Activated CD8-positive, alpha-beta memory T cell treated with anti-CD3 and anti-CD28 coated beads, Interleukin-2, amount 50 U/mL, for 1 hour (primary cell): ENCODE data around the gene MAP3K5.

ENCODE experiments used
- DNase-seq: peaks from one replicate; pipeline ENCODE4 v3.0.0-alpha.2; 2020; ENCODE audit errors: extremely low read depth

Gene MAP3K5

DNA sequence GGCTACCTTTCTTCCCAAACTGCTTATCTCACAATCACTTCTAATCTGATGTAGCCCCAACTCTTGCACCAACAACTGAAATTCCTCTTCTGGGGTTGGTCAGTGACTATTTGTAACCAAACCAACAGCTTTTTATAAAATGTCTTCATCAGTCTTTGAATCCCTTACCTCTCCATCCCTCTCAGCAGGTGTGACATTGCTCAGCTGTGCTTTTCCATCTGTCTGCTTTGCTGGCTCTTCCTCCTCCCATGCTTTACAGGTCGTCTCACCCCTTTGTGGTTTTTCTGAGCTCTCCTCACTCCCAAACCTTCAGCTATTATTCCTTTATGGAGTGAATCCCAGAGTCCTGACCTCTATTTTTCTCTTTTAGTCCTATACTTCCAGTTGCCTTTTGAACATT lies 248.0 kb downstream of the MAP3K5 start:
- DNase-seq: no peak

DNA sequence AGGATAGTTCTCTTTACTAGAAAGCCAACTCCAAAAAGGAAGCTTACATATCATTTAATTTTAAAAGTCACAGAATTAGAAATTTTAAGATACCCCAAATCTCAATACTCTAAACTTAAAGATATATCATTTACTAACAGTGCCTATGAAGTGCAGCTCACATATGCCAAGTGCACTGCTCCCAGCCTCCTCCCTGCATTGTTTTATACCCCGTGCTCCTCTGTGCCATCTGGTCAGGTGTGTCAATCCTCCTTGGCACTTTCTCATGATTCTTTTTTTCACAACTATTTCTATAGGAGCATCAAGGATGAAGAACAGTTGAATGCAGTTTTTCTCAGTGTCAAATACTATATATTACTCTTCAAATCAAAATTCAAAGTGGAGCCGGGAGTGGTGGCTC lies 250.9 kb downstream of the MAP3K5 start:
- no peak for DNase-seq

DNA sequence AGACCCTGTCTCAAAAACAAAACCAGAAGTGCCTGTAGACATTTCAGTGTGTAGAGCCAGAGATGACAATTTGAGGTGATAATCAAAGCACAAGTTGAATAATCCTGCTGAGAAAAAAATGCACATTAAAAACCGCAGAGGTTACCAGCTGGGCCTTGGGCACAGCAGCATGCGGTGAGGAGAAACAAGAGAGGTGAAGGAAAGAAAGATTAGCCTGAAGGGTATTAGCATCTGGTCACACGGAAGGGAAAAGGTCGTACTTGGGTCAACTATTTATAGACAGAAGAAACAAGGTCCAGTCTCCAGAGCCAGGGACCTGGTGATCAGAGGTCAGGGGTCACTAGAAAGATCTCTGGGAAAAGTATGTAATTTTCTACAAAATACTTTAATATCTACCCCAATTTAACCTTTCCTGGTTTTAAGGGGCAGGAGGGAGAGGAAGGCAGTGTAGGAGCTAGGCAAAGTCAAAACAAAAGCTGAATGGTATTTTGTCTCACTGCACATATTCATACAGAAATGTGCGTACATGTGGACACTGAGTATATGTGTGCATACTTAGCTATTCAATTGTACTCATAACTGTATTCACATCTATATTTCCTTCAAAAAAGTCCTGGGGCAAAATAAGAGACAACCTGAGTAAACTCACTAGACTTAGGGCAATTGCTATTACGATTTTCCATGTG lies 252.2 kb downstream of the MAP3K5 start:
- no peak for DNase-seq

DNA sequence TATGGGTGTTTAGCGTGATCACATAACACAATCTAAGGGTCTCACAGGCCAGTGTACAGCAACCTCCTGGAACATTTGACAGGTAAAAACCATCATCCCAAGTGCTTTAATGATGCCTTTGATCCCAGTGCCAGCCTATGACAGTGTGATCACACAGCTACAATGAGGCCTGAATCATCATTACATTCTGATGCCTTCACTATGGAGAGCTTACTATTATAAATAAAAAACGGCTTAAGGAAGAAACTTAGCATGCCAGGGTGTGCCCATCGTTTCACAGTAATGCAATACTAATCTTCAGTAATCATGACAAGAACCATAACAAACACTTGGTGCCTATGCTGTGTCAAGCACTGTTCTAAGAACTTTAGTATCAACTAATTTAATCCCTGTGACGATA lies 253.4 kb downstream of the MAP3K5 start:
- DNase-seq: no peak

DNA sequence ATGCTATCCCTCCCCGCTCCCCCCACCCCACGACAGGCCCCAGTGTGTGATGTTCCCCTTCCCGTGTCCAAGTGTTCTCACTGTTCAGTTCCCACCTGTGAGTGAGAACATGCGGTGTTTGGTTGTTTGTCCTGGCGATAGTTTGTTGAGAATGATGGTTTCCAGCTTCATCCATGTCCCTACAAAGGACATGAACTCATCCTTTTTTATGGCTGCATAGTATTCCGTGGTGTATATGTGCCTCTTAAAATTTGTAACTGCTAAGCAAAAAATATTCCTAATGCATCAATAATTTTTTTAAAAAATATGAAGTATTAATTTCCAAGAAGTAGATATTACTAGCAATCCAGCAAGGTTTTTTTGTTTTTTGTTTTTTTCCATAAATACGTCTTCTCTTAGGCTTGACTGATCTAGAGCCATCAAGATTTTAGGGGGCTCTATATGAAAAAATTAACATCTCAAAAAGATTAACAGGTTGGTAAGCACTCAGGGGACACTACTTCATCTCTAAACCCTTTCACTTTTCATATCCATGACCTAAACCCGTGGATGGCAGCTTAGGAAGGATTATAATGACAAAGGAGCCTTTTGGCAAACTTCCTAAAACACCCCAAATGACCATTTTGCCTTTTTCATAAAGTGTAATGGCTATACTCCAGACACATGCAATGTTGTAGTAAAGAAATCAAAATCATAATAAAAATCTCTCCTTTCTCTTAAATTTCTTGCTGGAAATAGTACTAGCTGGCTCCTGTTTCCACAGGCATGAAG lies 256.2 kb downstream of the MAP3K5 start:
- DNase-seq: no peak

DNA sequence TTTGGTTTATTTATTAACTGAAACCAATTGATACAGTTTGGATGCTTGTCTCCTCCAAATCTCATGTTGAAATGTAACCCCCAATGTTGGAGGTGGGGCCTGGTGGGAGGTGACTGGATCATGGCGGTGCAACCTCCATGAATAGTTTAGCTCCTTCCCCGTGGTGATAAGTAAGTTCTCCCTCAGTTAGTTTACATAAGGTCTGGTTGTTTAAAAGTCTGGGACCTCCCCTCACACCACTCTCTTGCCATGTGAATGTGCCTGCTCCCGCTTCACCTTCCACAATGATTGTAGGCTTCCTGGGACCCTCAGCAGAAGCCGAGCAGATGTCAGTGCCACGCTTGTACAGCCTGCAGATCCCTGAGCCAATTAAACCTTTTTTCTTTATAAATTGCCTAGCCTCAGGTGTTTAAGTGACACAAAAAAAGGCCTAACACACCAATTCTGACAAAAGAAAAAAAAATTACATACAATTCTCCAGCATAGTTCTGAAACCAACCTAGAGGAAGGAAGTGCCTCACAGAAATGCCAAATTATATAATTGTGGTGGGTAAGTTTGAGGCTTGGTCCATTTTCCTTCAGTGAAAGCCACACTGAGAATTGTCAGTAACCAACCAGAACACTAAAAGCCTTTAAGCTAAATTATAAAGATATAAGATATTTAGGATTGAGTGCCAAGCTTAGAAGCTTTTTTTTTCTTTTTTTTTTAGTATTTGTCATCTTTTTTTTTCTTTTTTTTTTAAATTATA lies 257.1 kb downstream of the MAP3K5 start:
- DNase-seq: no peak

DNA sequence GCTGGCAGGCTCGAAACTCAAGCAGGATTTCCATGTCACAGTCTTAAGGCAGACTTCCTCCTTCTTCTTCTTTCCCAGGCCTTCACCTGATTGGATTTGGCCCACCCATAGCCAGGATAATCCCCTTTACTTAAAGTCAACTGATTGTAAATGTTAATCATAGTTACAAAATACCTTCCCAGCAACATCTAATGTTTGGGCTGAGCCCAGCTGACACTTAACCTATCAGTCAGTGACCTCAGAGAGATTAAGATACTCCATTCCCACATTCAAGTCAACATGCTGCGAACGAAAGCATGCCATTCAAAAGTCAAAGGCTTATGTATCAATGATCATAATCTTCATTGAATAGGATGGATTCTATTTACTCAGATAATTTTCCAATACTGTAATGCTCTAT lies 258.0 kb downstream of the MAP3K5 start:
- DNase-seq: no peak

DNA sequence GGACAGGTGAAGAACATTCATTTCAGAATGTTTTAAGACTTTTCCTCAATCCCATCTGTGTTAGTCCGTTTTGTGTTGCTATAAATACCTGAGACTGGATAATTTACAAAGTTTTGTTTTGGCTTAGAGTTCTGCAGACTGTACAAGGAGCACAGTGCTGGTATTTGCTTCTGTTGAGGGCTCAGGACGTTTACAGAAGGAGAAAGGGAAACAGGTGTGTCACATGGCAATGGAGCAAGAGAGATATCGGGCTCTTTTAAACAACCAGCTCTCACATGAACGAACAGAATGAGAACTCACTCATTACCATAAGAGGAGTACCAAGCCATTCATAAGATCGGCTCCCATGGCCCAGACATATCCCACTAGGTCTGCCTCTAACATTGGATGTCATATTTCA lies 258.8 kb downstream of the MAP3K5 start:
- no peak for DNase-seq

DNA sequence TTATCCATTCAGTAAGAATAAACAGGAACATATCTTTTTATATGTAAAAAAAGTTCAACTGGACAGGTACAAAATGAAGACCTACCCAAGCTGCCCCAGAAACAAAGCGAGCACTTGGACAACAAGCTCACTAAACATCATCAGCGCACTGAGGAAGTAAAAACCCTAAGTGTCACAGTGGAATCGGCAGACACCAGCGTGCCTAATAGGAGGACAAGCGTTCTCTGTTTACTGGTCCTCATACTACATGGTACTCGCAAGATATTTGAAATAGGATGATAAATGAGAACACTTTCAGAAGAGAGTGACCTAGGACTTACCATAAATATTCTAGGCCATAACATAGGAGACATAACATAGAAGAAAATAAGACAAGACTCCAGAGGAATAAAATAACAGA lies 260.2 kb downstream of the MAP3K5 start:
- DNase-seq: no peak

DNA sequence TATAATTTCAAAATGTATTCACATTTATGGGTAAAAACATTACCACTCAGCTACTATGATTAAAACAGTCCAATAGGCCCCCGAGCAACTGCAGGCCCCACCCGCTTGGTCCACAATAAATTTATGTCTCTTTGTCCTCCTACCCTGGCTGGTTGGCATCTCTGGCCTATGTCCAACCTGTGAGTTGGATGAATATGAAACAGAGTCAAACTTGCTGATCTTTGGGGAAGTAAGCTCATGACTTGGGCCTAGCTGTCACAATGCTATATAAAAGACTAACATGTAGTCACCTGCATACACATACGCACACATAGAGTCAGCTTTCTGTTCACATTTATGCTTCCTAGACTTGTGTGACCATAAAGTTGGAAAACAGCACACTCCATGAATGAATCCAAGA lies 262.6 kb downstream of the MAP3K5 start:
- DNase-seq: no peak

DNA sequence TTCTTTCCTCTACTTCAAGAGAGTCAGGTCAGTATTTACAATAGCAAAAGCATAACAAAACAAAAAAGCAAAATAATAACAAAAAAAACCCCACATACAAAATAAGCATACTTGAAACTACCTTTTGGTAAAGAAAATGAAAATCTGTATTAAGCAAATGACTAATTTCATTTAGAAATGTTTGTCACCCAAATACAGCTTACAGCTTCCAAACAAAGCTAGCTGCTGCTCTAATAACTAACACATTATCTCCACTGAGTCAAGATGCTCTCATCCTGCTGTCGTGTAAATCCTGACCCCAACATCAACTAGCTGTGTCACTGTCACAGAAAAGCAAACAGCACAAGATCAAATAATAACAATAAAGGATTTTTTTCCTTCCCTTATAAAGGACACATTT lies 263.8 kb downstream of the MAP3K5 start:
- DNase-seq: no peak

DNA sequence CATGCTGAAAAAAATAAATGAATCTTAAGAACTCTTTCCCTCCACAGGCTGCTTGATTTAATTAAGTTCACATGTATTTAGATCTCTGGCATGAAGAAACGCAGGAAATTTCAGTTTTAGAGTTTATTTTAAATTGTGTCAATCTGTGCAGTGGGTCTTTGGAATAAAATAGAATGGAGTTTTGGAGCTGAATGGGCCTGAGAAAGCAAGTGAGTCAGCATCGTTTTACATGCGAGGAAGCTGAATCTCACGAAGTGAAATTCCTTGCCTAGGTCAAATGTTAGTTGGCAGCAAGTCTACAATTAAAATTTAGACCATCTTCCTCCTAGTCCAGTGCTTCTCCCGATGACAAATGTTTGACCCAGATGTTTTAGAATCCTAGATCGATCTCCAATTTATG lies 264.4 kb downstream of the MAP3K5 start:
- no peak for DNase-seq

DNA sequence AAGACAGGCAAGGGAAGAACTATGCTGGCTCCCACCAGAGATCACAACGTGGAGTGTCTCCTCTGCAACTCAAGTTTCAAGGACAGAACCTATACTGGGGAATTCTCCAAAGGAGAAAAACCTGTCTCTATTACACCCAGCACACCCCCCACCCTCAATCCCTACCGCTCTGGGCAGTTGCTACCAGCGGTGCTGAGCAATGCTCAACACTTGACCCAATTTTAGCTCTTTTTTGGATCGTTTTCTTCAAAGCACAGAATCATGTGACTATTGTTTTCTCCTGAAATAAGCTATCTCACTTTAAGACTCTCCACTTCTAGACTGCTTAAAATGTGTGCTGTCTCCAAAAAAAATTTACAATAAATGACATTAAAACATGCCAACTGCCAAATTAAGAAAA lies 265.3 kb downstream of the MAP3K5 start:
- DNase-seq: no peak

DNA sequence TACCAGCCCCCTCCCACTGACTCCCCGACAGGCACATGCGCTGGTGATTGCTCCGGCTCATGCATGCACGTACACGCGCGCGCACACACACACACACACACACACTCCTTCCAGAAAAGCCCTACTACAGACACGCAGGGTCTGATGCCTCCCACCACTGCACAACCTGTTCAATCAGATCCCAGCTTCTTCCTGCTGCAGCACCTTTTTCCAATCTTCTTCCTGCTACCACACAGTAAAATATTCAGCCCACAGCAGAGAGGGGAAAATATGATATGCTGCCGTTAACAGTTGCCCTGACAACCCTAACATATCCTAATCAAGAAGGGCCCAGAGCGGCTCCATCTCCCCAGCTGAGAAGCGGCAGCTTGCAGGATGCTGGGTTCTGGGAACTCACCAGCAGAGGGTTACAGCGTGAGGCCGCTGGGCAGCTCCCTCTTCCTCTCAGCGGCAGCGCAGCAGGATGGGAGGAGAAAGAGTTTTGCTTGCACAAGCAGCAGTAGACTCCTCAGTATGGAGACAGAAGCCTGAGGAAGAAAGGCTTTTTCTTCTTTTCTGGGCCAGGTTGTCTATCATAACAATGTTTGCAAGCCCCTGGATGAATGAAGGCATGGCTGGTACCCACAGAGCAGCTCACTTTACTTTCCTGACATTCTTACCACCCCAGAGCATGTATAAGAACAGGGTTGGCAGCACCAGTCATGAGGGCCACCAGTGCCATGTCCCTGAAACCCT lies 265.9 kb downstream of the MAP3K5 start:
- no peak for DNase-seq

DNA sequence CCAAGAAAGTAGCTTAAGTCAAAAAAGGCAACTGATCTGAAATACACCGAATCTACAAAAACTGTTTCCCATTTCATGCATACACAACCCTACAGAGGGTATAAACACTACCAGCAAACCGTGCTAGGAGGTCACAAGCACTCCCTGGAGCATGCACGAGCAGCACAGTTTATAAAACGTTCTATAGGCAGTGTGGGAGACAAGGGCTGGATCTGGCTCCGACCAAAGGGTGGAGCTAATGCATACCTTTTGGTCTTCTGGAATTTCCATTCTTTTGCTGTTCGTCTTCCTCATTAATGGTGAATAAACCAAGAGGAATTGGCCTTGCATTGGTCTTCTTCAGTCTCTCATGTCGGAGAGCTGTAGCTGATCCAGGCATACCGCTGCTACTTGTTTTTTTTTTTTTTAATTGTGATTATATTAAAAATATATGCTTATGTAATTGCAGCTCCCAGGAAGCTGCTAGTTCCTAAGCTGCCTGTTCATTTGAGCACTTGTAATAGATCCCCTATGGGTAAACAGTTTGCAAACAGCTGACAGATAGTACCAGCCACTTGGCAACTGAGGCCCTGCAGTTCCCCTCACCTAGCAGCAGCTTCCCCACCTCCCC lies 266.6 kb downstream of the MAP3K5 start:
- no peak for DNase-seq

DNA sequence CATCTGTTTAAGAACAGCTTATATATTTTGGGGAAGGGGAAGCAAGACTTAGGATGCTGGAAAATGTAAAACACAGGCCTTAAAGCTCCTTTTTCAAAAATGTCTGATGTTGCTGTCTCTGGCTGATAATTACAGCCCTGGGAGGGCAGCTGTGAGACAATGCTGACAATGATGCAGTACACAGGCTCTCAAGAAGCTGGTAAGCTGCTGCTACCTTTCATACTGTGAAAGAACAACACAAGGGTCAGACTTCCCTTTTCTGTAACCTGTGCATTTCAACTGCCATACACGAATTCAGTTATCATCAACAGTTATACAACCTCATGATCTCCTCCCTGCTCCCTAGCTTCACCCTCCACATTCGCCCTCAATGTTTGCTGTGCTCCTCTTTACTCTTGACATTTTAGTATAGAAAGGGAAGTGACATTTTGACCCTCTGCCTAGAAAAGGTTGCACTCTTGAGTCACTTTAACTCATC lies 267.3 kb downstream of the MAP3K5 start:
- no peak for DNase-seq

DNA sequence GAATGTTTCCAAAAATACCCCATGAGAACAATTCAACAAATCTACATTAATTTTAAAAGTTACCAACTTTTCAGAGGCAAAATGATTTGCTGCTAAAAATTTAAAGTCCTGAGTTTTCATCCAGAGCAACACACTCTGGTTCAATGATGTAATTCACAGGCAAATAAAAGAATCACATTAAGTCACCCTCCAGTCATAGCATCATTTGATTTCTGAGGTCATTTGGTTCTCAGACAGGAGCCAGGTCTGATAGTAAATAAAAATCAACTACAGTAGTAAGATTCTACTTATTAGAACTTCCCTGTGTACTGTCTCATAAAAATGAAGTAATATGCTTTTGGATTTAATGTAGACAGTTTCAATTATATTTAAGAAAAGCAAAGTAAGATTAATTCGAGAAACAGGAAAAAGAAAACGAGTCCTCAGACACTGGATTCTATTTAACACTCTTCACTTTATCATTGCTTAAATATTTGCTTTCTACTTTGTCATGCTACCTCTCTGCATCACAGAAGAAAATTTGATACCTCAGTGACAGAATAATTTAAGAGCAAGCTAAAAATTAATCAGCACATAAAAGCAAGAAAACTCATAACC lies 267.8 kb downstream of the MAP3K5 start:
- no peak for DNase-seq

DNA sequence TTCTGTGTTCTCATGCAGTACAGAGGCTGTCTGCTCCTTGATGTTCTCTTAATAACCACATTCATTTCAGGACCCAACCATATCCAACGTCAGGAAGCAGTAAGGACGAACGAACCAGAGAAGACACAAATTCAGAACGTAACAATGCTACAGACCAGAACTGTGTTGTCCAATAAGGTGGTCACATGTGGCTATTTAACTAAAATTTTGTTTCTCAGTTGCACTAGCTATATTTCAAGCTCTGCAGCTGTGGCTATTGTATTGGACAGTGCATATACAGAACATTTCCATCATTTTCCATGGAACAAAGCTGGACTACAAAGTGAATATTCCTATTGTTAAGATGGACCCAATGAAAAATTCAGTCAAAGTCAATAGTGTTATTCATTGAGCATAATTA lies 269.1 kb downstream of the MAP3K5 start:
- DNase-seq: no peak

DNA sequence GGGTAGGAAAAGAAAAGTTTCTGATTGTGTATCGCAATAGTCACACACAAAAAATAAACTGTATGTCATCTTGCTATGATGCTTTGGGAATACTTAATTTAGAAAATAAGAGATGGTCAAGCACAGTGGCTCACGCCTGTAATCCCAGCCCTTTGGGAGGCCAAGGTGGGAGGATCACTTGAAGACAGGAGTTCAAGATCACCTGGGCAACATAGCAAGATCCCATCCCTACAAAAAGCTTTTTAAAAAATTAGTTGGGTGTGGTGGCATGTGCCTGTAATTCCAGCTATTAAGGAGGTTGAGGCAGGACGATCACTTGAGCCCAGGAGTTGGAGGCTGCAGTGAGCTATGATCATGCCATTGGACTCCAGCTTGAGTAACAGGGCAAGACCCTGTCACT lies 269.6 kb downstream of the MAP3K5 start:
- DNase-seq: no peak

DNA sequence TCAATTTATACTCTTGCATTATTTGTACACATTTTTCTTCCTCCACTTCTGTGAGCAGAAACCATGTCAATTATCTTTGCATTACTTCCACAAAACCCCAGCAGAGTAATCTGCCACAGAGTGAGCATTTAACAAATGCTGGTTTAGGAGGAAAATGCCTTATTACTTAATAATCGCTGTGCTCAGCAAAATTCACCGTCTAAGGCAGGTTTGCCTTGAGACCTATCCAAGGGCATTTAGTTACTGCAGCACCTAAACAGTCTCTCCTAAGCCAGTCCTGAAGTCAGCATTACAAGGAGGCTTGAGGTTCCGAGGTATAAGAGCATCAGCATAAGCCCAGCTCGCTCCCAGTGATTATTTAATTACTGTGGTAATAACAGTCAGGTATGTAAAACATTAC lies 270.4 kb downstream of the MAP3K5 start:
- no peak for DNase-seq

DNA sequence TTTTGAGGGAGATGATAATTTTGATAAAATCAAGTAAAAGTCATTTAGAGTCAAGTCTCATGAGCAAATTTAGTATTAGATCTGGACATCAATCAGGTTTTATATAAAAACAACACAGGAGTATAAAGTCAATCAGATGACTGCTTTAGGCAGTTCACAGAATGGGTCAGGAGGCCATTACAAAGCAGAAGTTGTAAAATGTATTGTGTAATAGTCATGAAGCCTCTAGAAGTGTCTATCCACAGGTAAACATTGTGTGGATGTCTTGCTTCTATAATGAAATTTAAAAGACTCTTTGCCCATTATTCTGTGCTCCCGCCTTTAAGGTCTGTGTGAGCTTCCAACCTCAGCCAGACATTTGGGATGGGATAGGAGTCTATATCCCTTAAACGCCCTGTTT lies 270.9 kb downstream of the MAP3K5 start:
- DNase-seq: no peak
